GM23338 (cell line): ENCODE results near the gene OR10D3. TPM values are rescaled to one million over a fixed set of nuclear protein-coding genes. Genes with fewer than 3 reads are reported as not detected.

Source experiments
- ATAC-seq: fragments of 200-7000 bp; cut with Tn5 transposase; 3 replicates; pipeline ENCODE4 v1.9.1; 2020
- DNase-seq: peaks from one replicate; pipeline ENCODE4 v3.0.0-alpha.2; 2015; ENCODE audit warnings: low spot score
- H2AFZ ChIP-seq: fragments of 200-600 bp; sonication (generic); 2 replicates; pipeline ENCODE4 v1.8.0; 2016; ENCODE audit warnings: antibody characterized with exemption, mild to moderate bottlenecking, moderate library complexity
- H3F3A ChIP-seq: fragments of 200-600 bp; sonication (generic); replicated peaks from 2 replicates; pipeline ENCODE4 v1.8.0; 2017; ENCODE audit warnings: antibody characterized with exemption, mixed run types, low read depth
- H3K27ac ChIP-seq: fragments of 200-600 bp; sonication (generic); 2 replicates; pipeline ENCODE4 v1.6.1; 2016; ENCODE audit warnings: low read depth
- H3K27me3 ChIP-seq: fragments of 200-600 bp; sonication (generic); 2 replicates; pipeline ENCODE4 v1.8.0; 2016; ENCODE audit warnings: mild to moderate bottlenecking, mixed run types, moderate library complexity; ENCODE audit not compliant: insufficient read depth
- H3K36me3 ChIP-seq: fragments of 200-600 bp; sonication (generic); 2 replicates; pipeline ENCODE4 v1.8.0; 2016; ENCODE audit warnings: mild to moderate bottlenecking; ENCODE audit not compliant: insufficient read depth
- H3K4me1 ChIP-seq: fragments of 200-600 bp; sonication (generic); 2 replicates; pipeline ENCODE4 v1.8.0; 2016; ENCODE audit warnings: mild to moderate bottlenecking, moderate library complexity; ENCODE audit not compliant: insufficient read depth
- H3K4me2 ChIP-seq: fragments of 200-600 bp; sonication (generic); 2 replicates; pipeline ENCODE4 v1.7.1; 2017; ENCODE audit warnings: mixed run types
- H3K4me3 ChIP-seq: fragments of 200-600 bp; sonication (generic); 2 replicates; pipeline ENCODE4 v1.6.1; 2016; ENCODE audit warnings: mixed run types
- H3K79me2 ChIP-seq: fragments of 200-600 bp; sonication (generic); replicated peaks from 2 replicates; pipeline ENCODE4 v1.8.0; 2017; ENCODE audit warnings: mild to moderate bottlenecking; ENCODE audit not compliant: insufficient read depth
- H3K9me2 ChIP-seq: fragments of 200-600 bp; sonication (generic); 2 replicates; pipeline ENCODE4 v1.8.0; 2017; ENCODE audit not compliant: insufficient read depth
- H4K20me1 ChIP-seq: fragments of 200-600 bp; sonication (generic); replicated peaks from 2 replicates; pipeline ENCODE4 v1.8.0; 2017; ENCODE audit warnings: mild to moderate bottlenecking; ENCODE audit not compliant: insufficient read depth
- H3K27ac Mint-ChIP-seq: 2 replicates; pipeline ENCODE4 v1.8.0; 2020; ENCODE audit warnings: inconsistent platforms, mild to moderate bottlenecking, moderate library complexity, mixed read lengths
- H3K27me3 Mint-ChIP-seq: 3 replicates; pipeline ENCODE4 v1.8.0; 2022; ENCODE audit warnings: low read depth, mild to moderate bottlenecking, moderate library complexity, mixed read lengths, inconsistent platforms; ENCODE audit not compliant: insufficient read depth, poor library complexity
- H3K36me3 Mint-ChIP-seq: 3 replicates; pipeline ENCODE4 v1.8.0; 2021; ENCODE audit warnings: low read depth, mild to moderate bottlenecking, inconsistent platforms, moderate library complexity, mixed read lengths
- H3K4me1 Mint-ChIP-seq: 3 replicates; pipeline ENCODE4 v1.8.0; 2020; ENCODE audit warnings: mild to moderate bottlenecking, inconsistent platforms, mixed read lengths
- H3K4me3 Mint-ChIP-seq: 3 replicates; pipeline ENCODE4 v1.8.0; 2021; ENCODE audit warnings: moderate library complexity, mild to moderate bottlenecking, inconsistent platforms, mixed read lengths
- H3K9me3 Mint-ChIP-seq: 3 replicates; pipeline ENCODE4 v1.8.0; 2020; ENCODE audit warnings: moderate library complexity, mild to moderate bottlenecking, inconsistent platforms, mixed read lengths
- CREB1 ChIP-seq: fragments of 250-450 bp; sonication (Bioruptor Pico); IDR thresholded peaks from 2 replicates; pipeline ENCODE4 v1.5.0; 2020; ENCODE audit warnings: low read depth, mild to moderate bottlenecking, moderate library complexity
- ETS1 ChIP-seq: IDR thresholded peaks from 2 replicates; pipeline ENCODE4 v1.6.1; 2016; ENCODE audit warnings: antibody characterized with exemption
- EZH2 ChIP-seq: fragments of 200-600 bp; sonication (generic); IDR thresholded peaks from one replicate; pipeline ENCODE4 v1.8.0; 2017; ENCODE audit warnings: antibody characterized with exemption, mild to moderate bottlenecking, low read depth; ENCODE audit not compliant: unreplicated experiment
- EZH2phosphoT487 ChIP-seq: fragments of 200-600 bp; sonication (generic); IDR thresholded peaks from one replicate; pipeline ENCODE4 v1.8.1; 2018; ENCODE audit warnings: antibody characterized with exemption; ENCODE audit not compliant: unreplicated experiment
- JUNB ChIP-seq: IDR thresholded peaks from one replicate; pipeline ENCODE4 v1.6.1; 2016; ENCODE audit warnings: antibody characterized with exemption; ENCODE audit not compliant: unreplicated experiment
- NANOG ChIP-seq: IDR thresholded peaks from 2 replicates; pipeline ENCODE4 v1.6.1; 2016; ENCODE audit warnings: antibody characterized with exemption, borderline replicate concordance
- POLR2AphosphoS5 ChIP-seq: IDR thresholded peaks from 2 replicates; pipeline ENCODE4 v1.6.1; 2016; ENCODE audit warnings: antibody characterized with exemption, low read depth
- STAT1 ChIP-seq: IDR thresholded peaks from one replicate; pipeline ENCODE4 v1.6.1; 2016; ENCODE audit warnings: antibody characterized with exemption; ENCODE audit not compliant: unreplicated experiment
- ZNF114 ChIP-seq: fragments of 250-450 bp; sonication (Bioruptor Pico); IDR thresholded peaks from 2 replicates; pipeline ENCODE4 v1.5.0; 2020; ENCODE audit warnings: mild to moderate bottlenecking, moderate library complexity
- ZNF331 ChIP-seq: fragments of 250-450 bp; sonication (Bioruptor Pico); IDR thresholded peaks from 2 replicates; pipeline ENCODE4 v1.5.0; 2020; ENCODE audit warnings: low read depth, mild to moderate bottlenecking, moderate library complexity
- ZNF462 ChIP-seq: fragments of 250-450 bp; sonication (Bioruptor Pico); IDR thresholded peaks from 2 replicates; pipeline ENCODE4 v1.5.0; 2020; ENCODE audit warnings: mild to moderate bottlenecking, moderate library complexity
- polyA plus RNA-seq: library from polyadenylated mRNA; unstranded; fragments of >200 nt; fragmentation: Nextera tagmentation; extraction: Ambion mirVana; gene quantifications from 2 replicates; pipeline ENCODE4 v1.2.1, GENCODE V29; 2016
- total RNA-seq: library from RNA; depleted of rRNA; stranded (reverse); fragments of >200 nt; shearing (Covaris generic); gene quantifications from 2 replicates; pipeline ENCODE4 v1.2.3, GENCODE V29; 2014
- TF ChIP-seq, protein P1 (sequence below): IDR thresholded peaks from one replicate; pipeline ENCODE4 v1.6.1; 2018; ENCODE audit warnings: antibody characterized with exemption; ENCODE audit not compliant: unreplicated experiment
- TF ChIP-seq, protein P2 (sequence below), 2 experiments: fragments of 200-600 bp in 1 of 2; sonication (generic) in 1 of 2; conservative IDR thresholded peaks; 2 replicates each; pipeline versions ENCODE4 v1.5.1 to v1.6.1; 2016 to 2017; ENCODE audit warnings: antibody characterized with exemption in 2 of 2, low read depth in 2 of 2, mild to moderate bottlenecking in 2 of 2, moderate library complexity in 1 of 2

The OR10D3 gene
- total and polyA plus RNA-seq, 2 experiments from 2014 or later, result not detected

DNA sequence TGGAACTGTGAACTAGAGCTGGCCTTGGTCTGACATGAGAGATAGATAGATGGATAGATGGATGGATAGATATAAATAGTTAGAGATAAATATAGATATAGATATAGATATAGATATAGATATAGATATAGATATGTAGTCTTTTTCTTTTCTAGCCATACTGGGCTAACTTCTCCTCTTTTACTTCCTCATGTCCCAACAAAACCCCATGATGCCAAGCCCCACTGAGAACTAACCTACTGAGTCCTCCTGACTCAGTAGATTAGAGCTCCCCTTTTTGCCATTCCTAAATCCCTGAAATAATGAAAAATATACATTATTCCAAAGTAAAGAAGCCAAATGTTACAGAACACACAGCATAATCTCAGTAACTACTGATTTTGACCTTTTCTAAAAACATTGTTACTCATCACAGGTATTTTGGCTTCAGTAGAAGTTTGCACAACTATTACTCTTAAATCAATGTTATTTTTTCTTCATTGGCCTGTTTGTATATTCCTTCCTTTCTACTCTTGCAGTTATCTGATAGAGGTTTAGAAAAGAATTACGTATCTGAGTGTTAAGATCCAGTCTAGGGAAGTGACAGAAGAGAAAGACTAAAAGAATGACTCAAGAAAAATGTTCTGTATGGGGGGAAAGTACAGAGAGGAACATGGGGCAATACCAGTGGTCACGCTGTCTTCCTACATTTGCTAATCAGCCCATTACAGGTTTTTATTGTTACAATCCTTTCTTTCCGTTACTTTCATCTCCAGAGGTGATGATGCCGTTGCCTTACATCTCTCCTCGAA lies 6.0 kb upstream of the OR10D3 start:
- Mint-ChIP-seq H3K36me3 (no peaks in the 10 kb centered on the region), H3K27me3 (peaks cover 11% of the 10 kb centered on the region), H3K9me3 (peaks cover 3% of the 10 kb centered on the region; the same call in 1 of the 3 replicates), H3K4me1 (peaks cover 8% of the 10 kb centered on the region; the same call in 2 of the 3 replicates), H3K4me3 (no peak overlapping the region), H3K27ac (no peak overlapping the region)
- Histone ChIP-seq H3K79me2 (no peaks in the 10 kb centered on the region), H3K27ac (no peak overlapping the region), H3K36me3 (no peaks in the 10 kb centered on the region), H3K27me3 (peaks cover 46% of the 10 kb centered on the region), H3K4me1 (no peaks in the 10 kb centered on the region; the same call in 1 of the 2 replicates), H3K9me2 (no peaks in the 10 kb centered on the region), H3K4me3 (no peak overlapping the region), H3K4me2 (no peak overlapping the region), H3F3A (no peaks in the 10 kb centered on the region), H4K20me1 (no peaks in the 10 kb centered on the region; the same call in 1 of the 2 replicates), H2AFZ (no peak overlapping the region)
- DNase-seq (no peak), ATAC-seq (no peak)
- TF ChIP-seq, protein P1, sequence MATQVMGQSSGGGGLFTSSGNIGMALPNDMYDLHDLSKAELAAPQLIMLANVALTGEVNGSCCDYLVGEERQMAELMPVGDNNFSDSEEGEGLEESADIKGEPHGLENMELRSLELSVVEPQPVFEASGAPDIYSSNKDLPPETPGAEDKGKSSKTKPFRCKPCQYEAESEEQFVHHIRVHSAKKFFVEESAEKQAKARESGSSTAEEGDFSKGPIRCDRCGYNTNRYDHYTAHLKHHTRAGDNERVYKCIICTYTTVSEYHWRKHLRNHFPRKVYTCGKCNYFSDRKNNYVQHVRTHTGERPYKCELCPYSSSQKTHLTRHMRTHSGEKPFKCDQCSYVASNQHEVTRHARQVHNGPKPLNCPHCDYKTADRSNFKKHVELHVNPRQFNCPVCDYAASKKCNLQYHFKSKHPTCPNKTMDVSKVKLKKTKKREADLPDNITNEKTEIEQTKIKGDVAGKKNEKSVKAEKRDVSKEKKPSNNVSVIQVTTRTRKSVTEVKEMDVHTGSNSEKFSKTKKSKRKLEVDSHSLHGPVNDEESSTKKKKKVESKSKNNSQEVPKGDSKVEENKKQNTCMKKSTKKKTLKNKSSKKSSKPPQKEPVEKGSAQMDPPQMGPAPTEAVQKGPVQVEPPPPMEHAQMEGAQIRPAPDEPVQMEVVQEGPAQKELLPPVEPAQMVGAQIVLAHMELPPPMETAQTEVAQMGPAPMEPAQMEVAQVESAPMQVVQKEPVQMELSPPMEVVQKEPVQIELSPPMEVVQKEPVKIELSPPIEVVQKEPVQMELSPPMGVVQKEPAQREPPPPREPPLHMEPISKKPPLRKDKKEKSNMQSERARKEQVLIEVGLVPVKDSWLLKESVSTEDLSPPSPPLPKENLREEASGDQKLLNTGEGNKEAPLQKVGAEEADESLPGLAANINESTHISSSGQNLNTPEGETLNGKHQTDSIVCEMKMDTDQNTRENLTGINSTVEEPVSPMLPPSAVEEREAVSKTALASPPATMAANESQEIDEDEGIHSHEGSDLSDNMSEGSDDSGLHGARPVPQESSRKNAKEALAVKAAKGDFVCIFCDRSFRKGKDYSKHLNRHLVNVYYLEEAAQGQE, result no peak
- no peak for TF ChIP-seq ZNF114 (CRISPR knock-in tag)
- TF ChIP-seq, protein P2, sequence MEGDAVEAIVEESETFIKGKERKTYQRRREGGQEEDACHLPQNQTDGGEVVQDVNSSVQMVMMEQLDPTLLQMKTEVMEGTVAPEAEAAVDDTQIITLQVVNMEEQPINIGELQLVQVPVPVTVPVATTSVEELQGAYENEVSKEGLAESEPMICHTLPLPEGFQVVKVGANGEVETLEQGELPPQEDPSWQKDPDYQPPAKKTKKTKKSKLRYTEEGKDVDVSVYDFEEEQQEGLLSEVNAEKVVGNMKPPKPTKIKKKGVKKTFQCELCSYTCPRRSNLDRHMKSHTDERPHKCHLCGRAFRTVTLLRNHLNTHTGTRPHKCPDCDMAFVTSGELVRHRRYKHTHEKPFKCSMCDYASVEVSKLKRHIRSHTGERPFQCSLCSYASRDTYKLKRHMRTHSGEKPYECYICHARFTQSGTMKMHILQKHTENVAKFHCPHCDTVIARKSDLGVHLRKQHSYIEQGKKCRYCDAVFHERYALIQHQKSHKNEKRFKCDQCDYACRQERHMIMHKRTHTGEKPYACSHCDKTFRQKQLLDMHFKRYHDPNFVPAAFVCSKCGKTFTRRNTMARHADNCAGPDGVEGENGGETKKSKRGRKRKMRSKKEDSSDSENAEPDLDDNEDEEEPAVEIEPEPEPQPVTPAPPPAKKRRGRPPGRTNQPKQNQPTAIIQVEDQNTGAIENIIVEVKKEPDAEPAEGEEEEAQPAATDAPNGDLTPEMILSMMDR (conservative IDR thresholded peaks at IDR 0.05; ENCODE audit: low read depth in 2 of 2), result no peak
- no peak for TF ChIP-seq ZNF462 (CRISPR knock-in tag)
- TF ChIP-seq JUNB, result no peak
- TF ChIP-seq CREB1 (CRISPR knock-in tag), result no peak
- TF ChIP-seq ETS1, result no peak
- no peak for TF ChIP-seq EZH2phosphoT487
- no peak for TF ChIP-seq NANOG
- TF ChIP-seq ZNF331 (CRISPR knock-in tag), result no peak
- TF ChIP-seq POLR2AphosphoS5, result no peak
- no peak for TF ChIP-seq EZH2
- TF ChIP-seq STAT1, result no peak
